Panc1 (cell line): Measurements from ENCODE around the gene ALDH7A1. TPM values are rescaled to one million over a fixed set of nuclear protein-coding genes. Genes with fewer than 3 reads are reported as not detected.

Source experiments
- ATAC-seq: fragments of 200-7000 bp; cut with Tn5 transposase; 2 replicates; pipeline ENCODE4 v1.9.1; 2020; ENCODE audit warnings: mild to moderate bottlenecking, moderate library complexity
- BruUV-seq: library from RNA; stranded (reverse); fragments of 400-500 nt; replicated peaks from 2 replicates; lab custom pipeline; 2021; lab: Mats Ljungman, UMichigan
- CTCF ChIA-PET: fragments of 300-600 bp; sonication (Branson Sonifier 250); formaldehyde crosslinking; loops from one replicate; lab custom pipeline; 2022; ENCODE audit warnings: antibody characterized with exemption; lab: Charles Lee
- POLR2A ChIA-PET: fragments of 300-600 bp; sonication (Branson Sonifier 250); formaldehyde crosslinking; loops from one replicate; lab custom pipeline; 2022; ENCODE audit warnings: antibody characterized with exemption; lab: Charles Lee
- DNase-seq: peaks from one replicate; pipeline ENCODE4 v3.0.0-alpha.2; 2010; ENCODE audit warnings: low read depth, low spot score
- H3K27ac ChIP-seq: 2 replicates; pipeline ENCODE4 v1.5.1; 2011; ENCODE audit warnings: mild to moderate bottlenecking, low read length, inconsistent platforms
- H3K27me3 ChIP-seq: fragments of 200-500 bp; sonication (Bioruptor generic); 2 replicates; pipeline ENCODE4 v1.6.0; 2014; ENCODE audit warnings: low read length, inconsistent platforms; ENCODE audit not compliant: control insufficient read depth, insufficient read depth
- H3K36me3 ChIP-seq: fragments of 200-500 bp; sonication (Bioruptor generic); 2 replicates; pipeline ENCODE4 v1.5.1; 2014; ENCODE audit warnings: inconsistent platforms, mild to moderate bottlenecking, low read length, moderate library complexity; ENCODE audit not compliant: control insufficient read depth, insufficient read depth
- H3K4me1 ChIP-seq: 2 replicates; pipeline ENCODE4 v1.5.1; 2011; ENCODE audit warnings: inconsistent platforms, mild to moderate bottlenecking, low read length, moderate library complexity; ENCODE audit not compliant: control insufficient read depth, insufficient read depth
- H3K4me3 ChIP-seq, 2 experiments: 2 replicates each; pipeline ENCODE4 v1.5.1; 2011 to 2012; ENCODE audit warnings: low read depth in 2 of 2, low read length in 2 of 2, mild to moderate bottlenecking in 2 of 2, inconsistent platforms in 1 of 2, moderate library complexity in 1 of 2
- H3K9me3 ChIP-seq: fragments of 200-500 bp; sonication (Bioruptor generic); 2 replicates; pipeline ENCODE4 v1.5.1; 2014; ENCODE audit warnings: low read depth, mild to moderate bottlenecking, inconsistent platforms, low read length, moderate library complexity; ENCODE audit not compliant: control insufficient read depth, insufficient read depth
- POLR2AphosphoS5 ChIP-seq: IDR thresholded peaks from 2 replicates; pipeline ENCODE4 v1.6.1; 2012; ENCODE audit warnings: mild to moderate bottlenecking, low read depth, low read length, moderate library complexity
- SIN3A ChIP-seq: IDR thresholded peaks from 2 replicates; pipeline ENCODE4 v1.6.1; 2012; ENCODE audit warnings: low read depth, mild to moderate bottlenecking, low read length, moderate library complexity, borderline replicate concordance; ENCODE audit not compliant: insufficient read depth
- TCF7L2 ChIP-seq: IDR thresholded peaks from 2 replicates; pipeline ENCODE4 v1.6.1; 2011; ENCODE audit warnings: mild to moderate bottlenecking, low read depth, low read length, inconsistent platforms
- in situ Hi-C: cut with HindIII; loops from 2 replicates; pipeline ENCODE4 v1.10.0; 2016; ENCODE audit warnings: low sequenced_read_pairs, low pct_unique_long_range_greater_than_20kb
- intact Hi-C: fragments of 100-400 bp; cut with micrococcal nuclease; formaldehyde crosslinking; loops from one replicate; pipeline ENCODE4 v1.10.0; 2022; ENCODE audit not compliant: unreplicated experiment
- total RNA-seq: library from RNA; stranded (reverse); gene quantifications from one replicate; pipeline ENCODE4 v1.2.1, GENCODE V29; 2021; ENCODE audit not compliant: unreplicated experiment
- TF ChIP-seq, protein P1 (sequence below): fragments of 450-650 bp; IDR thresholded peaks from 2 replicates; pipeline ENCODE4 v1.5.1; 2017; ENCODE audit warnings: mild to moderate bottlenecking
- TF ChIP-seq, protein P2 (sequence below), 2 experiments: IDR thresholded peaks; 2 replicates each; pipeline ENCODE4 v1.6.1; 2011 to 2012; ENCODE audit warnings: low read depth in 2 of 2, control low read depth in 1 of 2, low read length in 1 of 2, mild to moderate bottlenecking in 1 of 2, moderate library complexity in 1 of 2; ENCODE audit not compliant: insufficient read depth in 1 of 2

The ALDH7A1 gene
- total RNA-seq, 1 experiment from 2014 or later: 52.9 TPM

DNA sequence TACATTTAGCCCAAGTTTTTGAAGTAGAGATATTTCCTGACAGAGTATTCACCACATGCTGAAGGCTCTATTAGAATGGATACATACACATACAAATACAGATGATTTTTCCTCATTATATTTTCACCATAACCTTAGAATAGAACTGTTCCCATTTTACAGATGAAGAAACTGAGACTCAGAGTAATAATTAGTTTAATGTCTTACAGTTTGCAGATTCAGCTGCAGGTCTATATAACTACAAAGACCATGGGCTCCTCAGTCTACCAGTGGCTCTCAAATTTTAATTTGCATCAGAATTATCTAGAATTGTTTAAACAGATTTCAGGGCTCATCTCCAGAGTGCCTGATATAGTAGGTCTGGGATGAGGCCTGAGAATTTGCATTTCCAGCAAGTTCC, 107.4 kb downstream of the ALDH7A1 start:
- no peaks in the 10 kb centered on the region for H3K27me3 ChIP-seq
- ATAC-seq: no peak
- no peaks in the 10 kb centered on the region for H3K4me1 ChIP-seq
- intact Hi-C loops: no loop called here
- no TSS peak for BruUV-seq
- CTCF ChIA-PET: no interaction called here
- in situ Hi-C loops: no loop called here
- H3K27ac ChIP-seq: no peak overlapping the region
- DNase-seq: no peak
- H3K4me3 ChIP-seq: no peak overlapping the region
- H3K36me3 ChIP-seq: no peaks in the 10 kb centered on the region; the same call in 1 of the 2 replicates
- POLR2A ChIA-PET: no interaction called here
- TF ChIP-seq TCF7L2 (no peak), POLR2AphosphoS5 (no peak), SIN3A (no peak)
- TF ChIP-seq, protein P1, sequence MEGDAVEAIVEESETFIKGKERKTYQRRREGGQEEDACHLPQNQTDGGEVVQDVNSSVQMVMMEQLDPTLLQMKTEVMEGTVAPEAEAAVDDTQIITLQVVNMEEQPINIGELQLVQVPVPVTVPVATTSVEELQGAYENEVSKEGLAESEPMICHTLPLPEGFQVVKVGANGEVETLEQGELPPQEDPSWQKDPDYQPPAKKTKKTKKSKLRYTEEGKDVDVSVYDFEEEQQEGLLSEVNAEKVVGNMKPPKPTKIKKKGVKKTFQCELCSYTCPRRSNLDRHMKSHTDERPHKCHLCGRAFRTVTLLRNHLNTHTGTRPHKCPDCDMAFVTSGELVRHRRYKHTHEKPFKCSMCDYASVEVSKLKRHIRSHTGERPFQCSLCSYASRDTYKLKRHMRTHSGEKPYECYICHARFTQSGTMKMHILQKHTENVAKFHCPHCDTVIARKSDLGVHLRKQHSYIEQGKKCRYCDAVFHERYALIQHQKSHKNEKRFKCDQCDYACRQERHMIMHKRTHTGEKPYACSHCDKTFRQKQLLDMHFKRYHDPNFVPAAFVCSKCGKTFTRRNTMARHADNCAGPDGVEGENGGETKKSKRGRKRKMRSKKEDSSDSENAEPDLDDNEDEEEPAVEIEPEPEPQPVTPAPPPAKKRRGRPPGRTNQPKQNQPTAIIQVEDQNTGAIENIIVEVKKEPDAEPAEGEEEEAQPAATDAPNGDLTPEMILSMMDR: no peak
- TF ChIP-seq, protein P2, sequence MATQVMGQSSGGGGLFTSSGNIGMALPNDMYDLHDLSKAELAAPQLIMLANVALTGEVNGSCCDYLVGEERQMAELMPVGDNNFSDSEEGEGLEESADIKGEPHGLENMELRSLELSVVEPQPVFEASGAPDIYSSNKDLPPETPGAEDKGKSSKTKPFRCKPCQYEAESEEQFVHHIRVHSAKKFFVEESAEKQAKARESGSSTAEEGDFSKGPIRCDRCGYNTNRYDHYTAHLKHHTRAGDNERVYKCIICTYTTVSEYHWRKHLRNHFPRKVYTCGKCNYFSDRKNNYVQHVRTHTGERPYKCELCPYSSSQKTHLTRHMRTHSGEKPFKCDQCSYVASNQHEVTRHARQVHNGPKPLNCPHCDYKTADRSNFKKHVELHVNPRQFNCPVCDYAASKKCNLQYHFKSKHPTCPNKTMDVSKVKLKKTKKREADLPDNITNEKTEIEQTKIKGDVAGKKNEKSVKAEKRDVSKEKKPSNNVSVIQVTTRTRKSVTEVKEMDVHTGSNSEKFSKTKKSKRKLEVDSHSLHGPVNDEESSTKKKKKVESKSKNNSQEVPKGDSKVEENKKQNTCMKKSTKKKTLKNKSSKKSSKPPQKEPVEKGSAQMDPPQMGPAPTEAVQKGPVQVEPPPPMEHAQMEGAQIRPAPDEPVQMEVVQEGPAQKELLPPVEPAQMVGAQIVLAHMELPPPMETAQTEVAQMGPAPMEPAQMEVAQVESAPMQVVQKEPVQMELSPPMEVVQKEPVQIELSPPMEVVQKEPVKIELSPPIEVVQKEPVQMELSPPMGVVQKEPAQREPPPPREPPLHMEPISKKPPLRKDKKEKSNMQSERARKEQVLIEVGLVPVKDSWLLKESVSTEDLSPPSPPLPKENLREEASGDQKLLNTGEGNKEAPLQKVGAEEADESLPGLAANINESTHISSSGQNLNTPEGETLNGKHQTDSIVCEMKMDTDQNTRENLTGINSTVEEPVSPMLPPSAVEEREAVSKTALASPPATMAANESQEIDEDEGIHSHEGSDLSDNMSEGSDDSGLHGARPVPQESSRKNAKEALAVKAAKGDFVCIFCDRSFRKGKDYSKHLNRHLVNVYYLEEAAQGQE (IDR thresholded peaks at IDR 0.05; ENCODE audit: insufficient read depth in 1 of 2, low read depth in 2 of 2, low read length in 1 of 2): no peak
- H3K9me3 ChIP-seq: no peaks in the 10 kb centered on the region

DNA sequence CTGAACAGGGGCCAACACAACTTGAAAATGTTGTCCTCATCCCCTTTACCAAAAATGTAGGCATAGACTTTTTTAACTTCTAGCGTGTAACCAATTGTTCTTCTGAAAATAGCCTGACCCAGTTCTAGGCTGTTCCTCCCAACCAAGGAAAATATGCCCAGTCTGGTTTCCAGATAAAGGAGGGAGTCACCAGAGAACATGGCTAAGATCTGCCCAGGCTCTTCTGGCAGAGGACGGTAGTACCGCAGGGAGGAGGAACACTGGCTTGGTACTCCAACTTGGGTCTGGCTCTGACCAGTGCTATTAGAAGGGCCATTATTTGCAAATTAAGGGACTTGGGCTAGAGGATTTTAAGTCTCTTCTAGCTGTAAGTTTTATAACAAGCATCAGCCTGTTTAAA, 108.7 kb downstream of the ALDH7A1 start:
- no peak for ATAC-seq
- no peak overlapping the region for H3K27ac ChIP-seq
- H3K4me3 ChIP-seq: no peak overlapping the region
- no peak for DNase-seq
- H3K36me3 ChIP-seq: no peaks in the 10 kb centered on the region; the same call in 1 of the 2 replicates
- no peaks in the 10 kb centered on the region for H3K4me1 ChIP-seq
- POLR2A ChIA-PET: no interaction called here
- in situ Hi-C loops: no loop called here
- H3K9me3 ChIP-seq: no peaks in the 10 kb centered on the region
- TF ChIP-seq POLR2AphosphoS5: no peak
- TF ChIP-seq, protein P1: no peak
- TF ChIP-seq SIN3A: no peak
- TF ChIP-seq, protein P2 (IDR thresholded peaks at IDR 0.05; ENCODE audit: insufficient read depth in 1 of 2, low read depth in 2 of 2, low read length in 1 of 2): no peak
- TF ChIP-seq TCF7L2: no peak
- CTCF ChIA-PET: no interaction called here
- H3K27me3 ChIP-seq: no peaks in the 10 kb centered on the region
- intact Hi-C loops: no loop called here
- no TSS peak for BruUV-seq
